NCI-H524 (cell line): ENCODE results near the gene DENND1C.
A peak's percentile ranks its signal among the peaks of the same experiment; 100 is the strongest.

Experiments
- DNase-seq, 2 experiments: peaks; one replicate each; lab custom pipeline; 2025; lab: John Stamatoyannopoulos, UW

Gene DENND1C

GRCh38 chr19:6424939-6425731 is 56.5 kb downstream of the DENND1C start:
- DNase-seq: peak; percentile 100

GRCh38 chr19:6424195-6424938 is 57.2 kb downstream of the DENND1C start, which contains the start of gene KHSRP:
Gene KHSRP, minus strand, starts transcription at chr19:6424811. Its CDS starts 110 bp downstream, at chr19:6424701.
- DNase-seq: peak in 1 of 2 experiments; percentile 42

- DNase-seq: no peak
Measured at GRCh38 chr19:6423499-6424194, 57.9 kb downstream of the DENND1C start.

- DNase-seq: no peak
Measured at GRCh38 chr19:6421075-6422014, 60.2 kb downstream of the DENND1C start.

- no peak for DNase-seq
Measured at GRCh38 chr19:6418562-6418932, 63.0 kb downstream of the DENND1C start.

GRCh38 chr19:6417713-6418561 is 63.6 kb downstream of the DENND1C start:
- DNase-seq: no peak
